AG04450 (cell line): Measurements from ENCODE around the gene LIX1. TPM values are rescaled to one million over a fixed set of nuclear protein-coding genes. Genes with fewer than 3 reads are reported as not detected.

Experiments used
- CTCF ChIA-PET: fragments of 300-600, 350-600 bp; formaldehyde crosslinking; extraction: SDS; loops from one replicate; lab custom pipeline; 2022; ENCODE audit warnings: antibody characterized with exemption, inconsistent platforms; lab: Charles Lee
- POLR2A ChIA-PET: fragments of 350-600 bp; formaldehyde crosslinking; extraction: SDS; loops from one replicate; lab custom pipeline; 2021; ENCODE audit warnings: antibody characterized with exemption, inconsistent platforms; lab: Yijun Ruan, JAX
- DNase-seq: peaks from one replicate; pipeline ENCODE4 v3.0.0-alpha.2; 2011; ENCODE audit warnings: low read depth, low spot score
- H3K27ac ChIP-seq: one replicate; pipeline ENCODE4 v1.5.1; 2012; ENCODE audit warnings: low read depth, low read length, control low read depth
- H3K27me3 ChIP-seq: one replicate; pipeline ENCODE4 v1.6.0; 2012; ENCODE audit warnings: low read length; ENCODE audit not compliant: control insufficient read depth, insufficient read depth
- H3K4me3 ChIP-seq: 2 replicates; pipeline ENCODE4 v1.5.1; 2011; ENCODE audit warnings: mild to moderate bottlenecking, low read depth, low read length, control low read depth
- H3K9me3 ChIP-seq: 2 replicates; pipeline ENCODE4 v1.5.1; 2012; ENCODE audit warnings: low read length; ENCODE audit not compliant: control insufficient read depth, insufficient read depth
- polyA plus RNA-seq: library from polyadenylated mRNA; depleted of rRNA; stranded (reverse); fragments of >200 nt; gene quantifications from 2 replicates; pipeline ENCODE4 v1.2.3, GENCODE V29; 2011
- TF ChIP-seq, protein P1 (sequence below): IDR thresholded peaks from 2 replicates; pipeline ENCODE4 v1.5.1; 2011; ENCODE audit warnings: low read depth, low read length, control low read depth, inconsistent platforms

Gene LIX1
- polyA plus RNA-seq, 1 experiment = not detected

DNA sequence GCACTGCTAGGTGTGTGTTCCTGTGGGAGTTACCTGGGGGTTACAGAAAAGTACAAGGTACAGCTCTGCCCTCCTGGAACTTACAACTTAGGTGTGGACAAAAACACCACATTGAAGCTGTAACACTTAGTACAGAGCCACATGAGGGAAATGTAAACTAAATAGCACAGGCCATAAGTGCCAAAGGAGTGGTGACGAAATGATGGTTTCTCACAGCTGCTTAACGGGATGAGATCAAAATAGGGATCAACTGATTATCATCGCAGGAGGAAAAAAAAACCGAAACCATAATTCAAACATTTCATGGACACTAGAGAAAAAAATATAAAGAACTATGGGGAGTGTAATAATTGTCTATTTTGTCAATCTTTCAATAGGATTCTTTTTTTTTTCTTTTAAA lies 5.9 kb downstream of the LIX1 start:
- no peak for DNase-seq
- H3K9me3 ChIP-seq = no peaks in the 10 kb centered on the region
- no peak overlapping the region for H3K4me3 ChIP-seq
- TF ChIP-seq, protein P1, sequence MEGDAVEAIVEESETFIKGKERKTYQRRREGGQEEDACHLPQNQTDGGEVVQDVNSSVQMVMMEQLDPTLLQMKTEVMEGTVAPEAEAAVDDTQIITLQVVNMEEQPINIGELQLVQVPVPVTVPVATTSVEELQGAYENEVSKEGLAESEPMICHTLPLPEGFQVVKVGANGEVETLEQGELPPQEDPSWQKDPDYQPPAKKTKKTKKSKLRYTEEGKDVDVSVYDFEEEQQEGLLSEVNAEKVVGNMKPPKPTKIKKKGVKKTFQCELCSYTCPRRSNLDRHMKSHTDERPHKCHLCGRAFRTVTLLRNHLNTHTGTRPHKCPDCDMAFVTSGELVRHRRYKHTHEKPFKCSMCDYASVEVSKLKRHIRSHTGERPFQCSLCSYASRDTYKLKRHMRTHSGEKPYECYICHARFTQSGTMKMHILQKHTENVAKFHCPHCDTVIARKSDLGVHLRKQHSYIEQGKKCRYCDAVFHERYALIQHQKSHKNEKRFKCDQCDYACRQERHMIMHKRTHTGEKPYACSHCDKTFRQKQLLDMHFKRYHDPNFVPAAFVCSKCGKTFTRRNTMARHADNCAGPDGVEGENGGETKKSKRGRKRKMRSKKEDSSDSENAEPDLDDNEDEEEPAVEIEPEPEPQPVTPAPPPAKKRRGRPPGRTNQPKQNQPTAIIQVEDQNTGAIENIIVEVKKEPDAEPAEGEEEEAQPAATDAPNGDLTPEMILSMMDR = no peak
- peaks cover 11% of the 10 kb centered on the region for H3K27me3 ChIP-seq
- ChIA-PET CTCF (no interaction called here), POLR2A (no interaction called here)
- no peak overlapping the region for H3K27ac ChIP-seq

DNA sequence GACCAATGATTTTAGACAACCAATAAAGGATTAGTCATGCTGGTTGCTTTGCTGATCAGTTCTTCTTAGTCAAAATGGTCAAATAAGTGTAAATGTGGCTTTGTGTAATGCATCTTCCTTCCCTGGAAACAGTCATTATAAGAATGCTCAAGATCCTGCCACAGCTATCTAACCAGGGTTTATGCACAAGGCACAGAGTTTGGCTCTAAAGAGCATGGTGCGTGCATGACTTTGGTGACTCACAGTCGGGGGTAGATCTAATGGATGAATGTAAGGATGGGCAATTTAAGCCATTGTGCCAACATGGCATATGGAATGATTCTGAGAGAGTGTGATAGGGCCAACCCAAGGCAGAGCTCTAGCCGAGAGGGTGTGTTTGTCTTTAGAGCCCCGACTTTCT lies 6.5 kb downstream of the LIX1 start:
- H3K9me3 ChIP-seq = no peaks in the 10 kb centered on the region
- TF ChIP-seq, protein P1 = no peak
- no peak overlapping the region for H3K27ac ChIP-seq
- H3K27me3 ChIP-seq = peaks cover 9% of the 10 kb centered on the region
- POLR2A ChIA-PET = no interaction called here
- H3K4me3 ChIP-seq = no peak overlapping the region
- CTCF ChIA-PET = no interaction called here
- DNase-seq = no peak

DNA sequence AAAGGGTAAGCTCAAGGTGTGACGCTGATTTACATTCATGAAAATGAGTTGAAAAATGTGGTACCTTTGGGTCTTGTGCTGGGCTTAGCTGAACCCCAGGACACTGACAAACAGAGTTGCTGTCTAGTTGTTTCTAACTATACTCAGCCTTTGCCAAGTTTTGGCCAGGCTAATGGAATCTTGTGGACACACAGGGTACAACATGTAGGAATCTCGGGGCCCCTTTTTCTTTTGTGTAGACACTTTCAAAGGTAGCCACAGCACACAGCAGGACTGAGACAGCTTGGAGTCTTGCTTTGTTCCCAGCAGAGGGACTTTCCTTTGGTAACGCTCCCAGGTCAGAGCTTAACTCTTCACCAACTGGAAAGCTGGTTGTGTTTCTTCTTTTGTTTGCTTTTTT lies 7.8 kb downstream of the LIX1 start:
- no peak overlapping the region for H3K27ac ChIP-seq
- DNase-seq = no peak
- TF ChIP-seq, protein P1 = no peak
- peaks cover 13% of the 10 kb centered on the region for H3K27me3 ChIP-seq
- no peaks in the 10 kb centered on the region for H3K9me3 ChIP-seq
- CTCF ChIA-PET = interaction anchor here (1.0 to 1.4 kb wide), 2 partner anchors 8 to 137 kb away, joined by 3 to 4 read pairs; partner anchors contain the start of gene LIX1
- POLR2A ChIA-PET = no interaction called here
- no peak overlapping the region for H3K4me3 ChIP-seq

DNA sequence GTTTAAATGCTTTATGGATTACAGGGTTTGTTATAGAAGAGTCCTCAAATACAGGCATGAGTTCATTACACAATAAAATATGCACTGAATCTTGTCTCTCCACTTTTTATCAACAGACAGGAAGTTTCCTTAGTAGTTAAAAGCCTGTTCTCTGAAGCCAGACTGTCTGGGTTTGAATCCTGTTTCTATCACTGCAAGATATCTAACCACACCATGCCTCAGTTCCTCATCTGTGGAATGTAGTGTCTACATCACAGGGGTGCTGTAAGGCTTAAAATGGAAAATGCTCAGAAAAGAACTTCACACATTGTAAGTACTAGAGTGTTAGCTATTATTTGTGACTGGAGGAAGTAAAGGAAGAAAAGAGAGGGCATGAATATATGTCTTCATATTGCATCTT lies 9.3 kb downstream of the LIX1 start:
- ChIA-PET CTCF (no interaction called here), POLR2A (no interaction called here)
- no peak overlapping the region for H3K27ac ChIP-seq
- H3K27me3 ChIP-seq = peaks cover 12% of the 10 kb centered on the region
- no peaks in the 10 kb centered on the region for H3K9me3 ChIP-seq
- H3K4me3 ChIP-seq = no peak overlapping the region
- TF ChIP-seq, protein P1 = no peak
- no peak for DNase-seq

DNA sequence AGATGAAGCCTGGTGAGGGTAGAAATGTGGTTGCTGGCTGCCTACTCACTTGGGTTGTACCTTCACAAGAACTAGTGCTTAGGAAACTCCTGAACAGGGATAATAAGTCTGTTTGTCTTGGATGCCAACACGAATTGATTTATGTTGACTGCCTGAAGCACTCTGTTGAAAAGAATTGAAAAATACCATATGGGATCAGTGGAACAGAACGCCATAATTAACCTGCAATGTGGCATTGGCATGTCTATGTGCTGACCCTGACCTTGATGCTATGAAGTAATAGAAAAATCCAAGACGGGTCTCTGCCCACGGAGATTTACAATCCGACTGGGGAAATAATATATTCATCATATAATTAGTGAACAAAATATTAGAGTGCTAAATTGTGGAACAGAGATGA lies 10.5 kb downstream of the LIX1 start:
- no peak for DNase-seq
- Histone ChIP-seq H3K9me3 (no peaks in the 10 kb centered on the region), H3K27ac (no peak overlapping the region), H3K4me3 (no peak overlapping the region), H3K27me3 (peaks cover 12% of the 10 kb centered on the region)
- TF ChIP-seq, protein P1 = no peak
- POLR2A ChIA-PET = no interaction called here
- CTCF ChIA-PET = no interaction called here
